HFFc6 (cell line): ENCODE results near the gene ODC1. TPM values are rescaled to one million over a fixed set of nuclear protein-coding genes. Genes with fewer than 3 reads are reported as not detected.

Experiments
- DNase-seq: peaks from one replicate; pipeline ENCODE4 v3.0.0-alpha.2; 2018
- H3K27ac Mint-ChIP-seq: 2 replicates; pipeline ENCODE4 v1.8.0; 2020; ENCODE audit warnings: mild to moderate bottlenecking, mixed read lengths
- H3K27me3 Mint-ChIP-seq: 2 replicates; pipeline ENCODE4 v1.8.0; 2021; ENCODE audit warnings: mild to moderate bottlenecking, moderate library complexity, mixed read lengths; ENCODE audit not compliant: insufficient read depth
- H3K36me3 Mint-ChIP-seq: 2 replicates; pipeline ENCODE4 v1.8.0; 2021; ENCODE audit warnings: low read depth, mixed read lengths
- H3K4me1 Mint-ChIP-seq: 2 replicates; pipeline ENCODE4 v1.8.0; 2020; ENCODE audit warnings: low read depth, mixed read lengths
- H3K4me3 Mint-ChIP-seq: 2 replicates; pipeline ENCODE4 v1.8.0; 2020; ENCODE audit warnings: mild to moderate bottlenecking, moderate library complexity, mixed read lengths
- H3K9me3 Mint-ChIP-seq: 2 replicates; pipeline ENCODE4 v1.8.0; 2020; ENCODE audit warnings: mild to moderate bottlenecking, mixed read lengths
- total RNA-seq, 6 experiments: library from RNA; stranded (reverse); fragmentation: NEBNext Ultra II Directional; extraction: Animal tissue kit (Norgen Biotek cat#: 25700); gene quantifications; 2 replicates in 1 of 6; 3 replicates in 5 of 6; pipeline ENCODE4 v1.2.3, GENCODE V29; 2021
- TF ChIP-seq, protein P1 (sequence below): fragments of 200-600 bp; sonication (generic); IDR thresholded peaks from 2 replicates; pipeline ENCODE4 v1.5.0; 2021; ENCODE audit warnings: antibody characterized with exemption, mild to moderate bottlenecking

ODC1 gene
- total RNA-seq, 6 experiments from 2014 or later: 116 to 155 (median 143) TPM

DNA sequence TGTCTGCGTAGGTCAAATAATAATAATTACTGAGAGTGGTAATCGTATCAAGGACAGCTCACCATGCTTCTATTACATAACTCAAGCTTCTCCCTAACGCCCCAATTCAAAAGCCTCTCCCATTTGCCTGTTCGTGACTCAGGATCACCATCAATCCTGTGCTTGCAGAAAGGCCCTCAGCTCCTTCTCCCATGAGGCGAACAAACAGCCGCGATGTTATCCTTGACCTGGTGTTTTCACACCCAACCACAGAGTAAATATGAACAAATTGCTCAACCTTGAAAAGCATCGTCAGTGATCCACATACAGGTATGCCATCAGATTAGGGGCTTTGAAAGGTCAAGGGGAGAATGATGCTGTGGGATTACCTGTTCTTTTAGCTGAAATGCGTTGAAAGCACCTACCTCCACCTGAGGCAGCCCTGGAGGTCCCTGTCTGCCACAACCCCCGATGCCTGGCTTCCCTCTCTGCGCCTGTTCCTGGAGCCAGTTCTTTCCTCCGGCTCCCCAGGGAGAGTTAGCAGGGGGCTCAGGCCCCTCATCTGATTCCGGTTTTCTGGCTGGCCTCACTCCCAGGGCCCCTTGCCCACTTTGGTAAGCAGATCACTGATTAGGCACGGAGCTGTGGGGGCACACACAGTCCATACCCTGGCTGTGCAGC, 39.1 kb upstream of the ODC1 start:
- H3K27me3 Mint-ChIP-seq: peaks cover 20% of the 10 kb centered on the region
- peaks cover 5% of the 10 kb centered on the region; the same call in 1 of the 2 replicates for H3K9me3 Mint-ChIP-seq
- H3K27ac Mint-ChIP-seq: no peak overlapping the region
- TF ChIP-seq, protein P1, sequence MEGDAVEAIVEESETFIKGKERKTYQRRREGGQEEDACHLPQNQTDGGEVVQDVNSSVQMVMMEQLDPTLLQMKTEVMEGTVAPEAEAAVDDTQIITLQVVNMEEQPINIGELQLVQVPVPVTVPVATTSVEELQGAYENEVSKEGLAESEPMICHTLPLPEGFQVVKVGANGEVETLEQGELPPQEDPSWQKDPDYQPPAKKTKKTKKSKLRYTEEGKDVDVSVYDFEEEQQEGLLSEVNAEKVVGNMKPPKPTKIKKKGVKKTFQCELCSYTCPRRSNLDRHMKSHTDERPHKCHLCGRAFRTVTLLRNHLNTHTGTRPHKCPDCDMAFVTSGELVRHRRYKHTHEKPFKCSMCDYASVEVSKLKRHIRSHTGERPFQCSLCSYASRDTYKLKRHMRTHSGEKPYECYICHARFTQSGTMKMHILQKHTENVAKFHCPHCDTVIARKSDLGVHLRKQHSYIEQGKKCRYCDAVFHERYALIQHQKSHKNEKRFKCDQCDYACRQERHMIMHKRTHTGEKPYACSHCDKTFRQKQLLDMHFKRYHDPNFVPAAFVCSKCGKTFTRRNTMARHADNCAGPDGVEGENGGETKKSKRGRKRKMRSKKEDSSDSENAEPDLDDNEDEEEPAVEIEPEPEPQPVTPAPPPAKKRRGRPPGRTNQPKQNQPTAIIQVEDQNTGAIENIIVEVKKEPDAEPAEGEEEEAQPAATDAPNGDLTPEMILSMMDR: no peak
- no peak for DNase-seq
- H3K36me3 Mint-ChIP-seq: no peaks in the 10 kb centered on the region
- no peak overlapping the region for H3K4me3 Mint-ChIP-seq
- peaks cover 15% of the 10 kb centered on the region for H3K4me1 Mint-ChIP-seq

DNA sequence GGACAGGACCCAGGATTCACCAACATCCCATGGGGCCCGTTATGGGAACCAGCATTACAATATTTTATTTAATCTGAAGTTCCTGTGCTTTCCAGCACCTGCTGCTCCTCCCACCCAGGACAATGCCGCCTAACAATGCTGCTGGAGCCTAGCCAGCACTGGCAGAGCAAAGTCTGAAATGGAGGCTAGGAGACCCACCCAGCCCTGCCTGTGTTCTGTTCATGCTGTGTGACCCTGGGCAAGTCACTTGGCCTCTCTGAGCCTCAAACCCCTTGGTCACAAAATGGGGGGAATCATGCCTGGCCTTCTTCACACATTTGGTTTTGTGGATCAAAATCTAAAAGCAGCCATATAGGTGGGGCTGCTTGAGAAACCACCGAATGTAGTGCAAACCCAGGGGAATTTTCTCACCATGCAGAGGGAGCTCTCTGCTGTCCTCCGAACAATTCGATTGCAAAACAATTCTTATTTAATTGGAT, 38.5 kb upstream of the ODC1 start:
- DNase-seq: no peak
- H3K27ac Mint-ChIP-seq: no peak overlapping the region
- peaks cover 26% of the 10 kb centered on the region for H3K27me3 Mint-ChIP-seq
- H3K9me3 Mint-ChIP-seq: peaks cover 5% of the 10 kb centered on the region; the same call in 1 of the 2 replicates
- H3K4me3 Mint-ChIP-seq: no peak overlapping the region
- no peaks in the 10 kb centered on the region for H3K36me3 Mint-ChIP-seq
- TF ChIP-seq, protein P1: no peak
- peaks cover 15% of the 10 kb centered on the region for H3K4me1 Mint-ChIP-seq

DNA sequence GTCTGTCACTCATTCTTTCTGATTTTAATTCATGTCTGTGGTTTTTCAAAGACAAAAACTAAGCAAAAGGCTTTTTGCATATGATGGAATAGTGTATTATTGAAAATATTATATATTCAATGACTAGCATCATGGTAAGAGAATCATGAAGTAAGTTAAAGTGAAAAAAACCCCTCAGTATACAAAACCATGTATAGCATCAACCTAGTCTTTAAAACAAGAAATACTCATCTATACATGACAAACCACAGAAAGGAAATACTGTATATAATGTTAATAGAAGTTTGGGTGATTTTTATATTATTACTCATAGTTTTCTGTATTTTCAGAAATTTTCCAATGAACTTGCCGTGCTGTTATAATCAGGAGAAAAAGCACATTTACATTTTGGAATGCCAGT, 38.0 kb upstream of the ODC1 start:
- no peaks in the 10 kb centered on the region for H3K36me3 Mint-ChIP-seq
- H3K27me3 Mint-ChIP-seq: peaks cover 28% of the 10 kb centered on the region
- DNase-seq: no peak
- TF ChIP-seq, protein P1: no peak
- no peak overlapping the region for H3K4me3 Mint-ChIP-seq
- H3K27ac Mint-ChIP-seq: no peak overlapping the region
- H3K9me3 Mint-ChIP-seq: peaks cover 2% of the 10 kb centered on the region; the same call in 1 of the 2 replicates
- H3K4me1 Mint-ChIP-seq: peaks cover 15% of the 10 kb centered on the region

DNA sequence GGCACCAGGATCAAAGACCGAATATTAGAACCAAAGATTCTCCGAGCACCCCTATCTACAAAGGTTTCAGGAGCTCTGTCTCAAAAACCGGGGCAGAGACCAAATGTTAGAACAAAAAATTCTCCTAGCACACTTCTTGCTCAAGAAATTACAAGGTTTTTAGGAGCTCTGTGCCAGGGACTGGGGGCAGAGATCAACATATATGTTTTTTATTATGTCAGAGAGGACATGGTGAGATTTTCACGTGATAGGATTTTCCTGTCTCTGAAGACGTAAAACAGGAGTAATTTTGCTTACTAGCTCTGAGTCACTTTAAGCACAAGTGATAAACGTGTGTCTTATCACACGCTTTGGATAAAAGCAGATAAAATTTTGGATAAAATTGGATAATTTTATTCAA, 34.8 kb upstream of the ODC1 start:
- Mint-ChIP-seq H3K36me3 (no peaks in the 10 kb centered on the region), H3K27me3 (peaks cover 35% of the 10 kb centered on the region), H3K27ac (no peak overlapping the region), H3K4me1 (peaks cover 8% of the 10 kb centered on the region), H3K4me3 (no peak overlapping the region), H3K9me3 (no peaks in the 10 kb centered on the region)
- no peak for DNase-seq
- TF ChIP-seq, protein P1: no peak

DNA sequence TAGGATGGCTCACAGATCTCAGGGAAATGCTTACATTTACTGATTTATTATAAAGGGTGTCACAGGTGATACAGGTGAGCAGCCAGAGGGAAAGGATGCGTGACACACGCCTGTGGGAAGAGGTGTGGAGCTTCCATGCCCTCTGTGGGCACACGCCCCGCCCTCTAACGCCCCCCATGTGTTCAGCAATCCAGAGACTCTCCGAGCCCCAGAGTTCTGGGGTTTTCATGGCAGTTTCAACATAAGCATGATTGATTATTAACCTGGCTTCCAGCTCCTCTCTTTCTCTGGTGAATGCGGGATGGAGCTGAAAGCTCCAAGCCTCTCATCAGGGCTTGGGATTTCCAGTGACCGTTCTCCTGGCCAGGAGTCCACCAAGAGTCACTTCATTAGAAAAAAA, 34.3 kb upstream of the ODC1 start:
- Mint-ChIP-seq H3K4me1 (peaks cover 8% of the 10 kb centered on the region), H3K9me3 (no peaks in the 10 kb centered on the region), H3K27me3 (peaks cover 34% of the 10 kb centered on the region), H3K27ac (no peak overlapping the region), H3K4me3 (no peak overlapping the region), H3K36me3 (no peaks in the 10 kb centered on the region)
- no peak for DNase-seq
- TF ChIP-seq, protein P1: no peak
